Mesodermal cell (in vitro differentiated cells): ENCODE measurements around the gene KAZN.

Experiments
- H3K27ac ChIP-seq: 2 replicates; pipeline ENCODE4 v1.7.0; 2013; ENCODE audit warnings: mild to moderate bottlenecking, low read depth, low read length, moderate library complexity; ENCODE audit not compliant: severe bottlenecking
- H3K36me3 ChIP-seq: 2 replicates; pipeline ENCODE4 v1.7.1; 2013; ENCODE audit warnings: mild to moderate bottlenecking, low read length, moderate library complexity; ENCODE audit not compliant: control insufficient read depth, insufficient read depth
- H3K4me1 ChIP-seq: one replicate; pipeline ENCODE4 v1.7.1; 2013; ENCODE audit warnings: mild to moderate bottlenecking, low read length; ENCODE audit not compliant: insufficient read depth, control insufficient read depth, poor library complexity, severe bottlenecking
- H3K4me3 ChIP-seq: 2 replicates; pipeline ENCODE4 v1.7.0; 2013; ENCODE audit warnings: low read length, control low read depth, mild to moderate bottlenecking; ENCODE audit not compliant: insufficient read depth, poor library complexity, severe bottlenecking; ENCODE audit errors: extremely low read depth
- H3K9me3 ChIP-seq: 2 replicates; pipeline ENCODE4 v1.7.1; 2013; ENCODE audit warnings: mild to moderate bottlenecking, low read length, moderate library complexity; ENCODE audit not compliant: control insufficient read depth
- WGBS, 2 experiments: methylation state at CpG; one replicate each; pipeline ENCODE4 v1.1.5; 2013; ENCODE audit warnings: missing lambda C conversion rate in 2 of 2; ENCODE audit not compliant: insufficient coverage in 2 of 2; 5-methylcytosine and 5-hydroxymethylcytosine counted together

KAZN gene

DNA sequence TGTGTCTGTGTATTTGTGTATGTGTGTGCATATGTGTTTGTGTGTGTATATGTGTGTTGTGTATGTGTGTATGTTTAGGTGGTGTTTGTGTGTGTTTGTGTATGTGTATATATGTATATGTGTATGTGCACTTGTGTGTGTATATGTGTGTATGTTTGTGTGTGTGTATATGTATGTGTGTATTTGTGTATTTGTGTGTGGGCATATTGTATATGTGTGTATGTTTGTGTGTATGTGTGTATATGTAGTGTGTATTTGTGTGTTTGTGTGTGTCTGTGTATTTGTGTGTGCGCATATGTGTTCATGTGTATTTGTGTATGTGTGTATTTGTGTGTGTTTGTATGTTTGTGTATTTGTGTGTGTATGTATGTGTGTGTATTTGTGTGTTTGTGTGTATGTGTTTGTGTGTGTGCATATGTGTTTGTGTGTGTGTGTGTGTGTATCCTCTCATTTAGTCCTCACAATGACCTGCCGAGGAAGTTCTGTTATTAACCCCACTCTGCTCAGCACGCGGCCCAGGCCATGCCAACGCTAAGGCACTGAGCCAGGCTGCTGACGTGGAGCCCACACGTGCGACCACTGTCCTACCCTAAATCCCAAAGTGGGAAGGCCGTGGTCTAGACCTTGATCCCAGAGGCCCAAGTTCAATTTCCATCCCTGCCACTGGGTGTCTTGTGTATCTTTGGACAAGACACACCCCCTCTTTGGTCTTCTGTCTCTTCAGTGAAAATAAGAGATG is 511.8 kb downstream of the KAZN start:
- Histone ChIP-seq H3K9me3 (no peaks in the 10 kb centered on the region), H3K27ac (no peak overlapping the region), H3K4me1 (peaks cover 2% of the 10 kb centered on the region), H3K4me3 (no peak overlapping the region), H3K36me3 (no peaks in the 10 kb centered on the region)
- WGBS, 2 experiments: 94 to 95% methylated on average over 7 to 8 of the region's 9 CpGs

GRCh38 chr1:15110867-15111230 is 512.4 kb downstream of the KAZN start:
- Histone ChIP-seq H3K36me3 (no peaks in the 10 kb centered on the region), H3K9me3 (no peaks in the 10 kb centered on the region), H3K4me1 (peaks cover 2% of the 10 kb centered on the region), H3K27ac (no peak overlapping the region), H3K4me3 (no peak overlapping the region)
- 57 to 80% methylated on average over 1 of the region's 2 CpGs for WGBS, 2 experiments

GRCh38 chr1:15113146-15113545 is 514.7 kb downstream of the KAZN start:
- Histone ChIP-seq H3K27ac (no peak overlapping the region), H3K9me3 (no peaks in the 10 kb centered on the region), H3K4me1 (peaks cover 2% of the 10 kb centered on the region), H3K36me3 (no peaks in the 10 kb centered on the region), H3K4me3 (no peak overlapping the region)
- 93% methylated on average over 5 of the region's 5 CpGs; no CpG with 5 or more reads in 1 of the 2 experiments for WGBS, 2 experiments

- no peaks in the 10 kb centered on the region for H3K36me3 ChIP-seq
- WGBS, 2 experiments: 87 to 91% methylated on average over 13 of the region's 13 CpGs
- H3K27ac ChIP-seq: no peak overlapping the region
- H3K9me3 ChIP-seq: no peaks in the 10 kb centered on the region
- peaks cover 2% of the 10 kb centered on the region for H3K4me1 ChIP-seq
- no peak overlapping the region for H3K4me3 ChIP-seq
Measured at GRCh38 chr1:15114884-15115283, 516.4 kb downstream of the KAZN start.

- H3K27ac ChIP-seq: no peak overlapping the region
- H3K36me3 ChIP-seq: no peaks in the 10 kb centered on the region
- H3K9me3 ChIP-seq: no peaks in the 10 kb centered on the region
- 91 to 94% methylated on average over 11 to 12 of the region's 15 CpGs for WGBS, 2 experiments
- H3K4me1 ChIP-seq: peaks cover 2% of the 10 kb centered on the region
- H3K4me3 ChIP-seq: no peak overlapping the region
Measured at GRCh38 chr1:15115542-15116330, 517.3 kb downstream of the KAZN start.

GRCh38 chr1:15116966-15117365 is 518.5 kb downstream of the KAZN start:
- H3K4me1 ChIP-seq: peaks cover 2% of the 10 kb centered on the region
- no peaks in the 10 kb centered on the region for H3K36me3 ChIP-seq
- 81 to 86% methylated on average over 5 of the region's 5 CpGs for WGBS, 2 experiments
- no peaks in the 10 kb centered on the region for H3K9me3 ChIP-seq
- no peak overlapping the region for H3K27ac ChIP-seq
- H3K4me3 ChIP-seq: no peak overlapping the region

DNA sequence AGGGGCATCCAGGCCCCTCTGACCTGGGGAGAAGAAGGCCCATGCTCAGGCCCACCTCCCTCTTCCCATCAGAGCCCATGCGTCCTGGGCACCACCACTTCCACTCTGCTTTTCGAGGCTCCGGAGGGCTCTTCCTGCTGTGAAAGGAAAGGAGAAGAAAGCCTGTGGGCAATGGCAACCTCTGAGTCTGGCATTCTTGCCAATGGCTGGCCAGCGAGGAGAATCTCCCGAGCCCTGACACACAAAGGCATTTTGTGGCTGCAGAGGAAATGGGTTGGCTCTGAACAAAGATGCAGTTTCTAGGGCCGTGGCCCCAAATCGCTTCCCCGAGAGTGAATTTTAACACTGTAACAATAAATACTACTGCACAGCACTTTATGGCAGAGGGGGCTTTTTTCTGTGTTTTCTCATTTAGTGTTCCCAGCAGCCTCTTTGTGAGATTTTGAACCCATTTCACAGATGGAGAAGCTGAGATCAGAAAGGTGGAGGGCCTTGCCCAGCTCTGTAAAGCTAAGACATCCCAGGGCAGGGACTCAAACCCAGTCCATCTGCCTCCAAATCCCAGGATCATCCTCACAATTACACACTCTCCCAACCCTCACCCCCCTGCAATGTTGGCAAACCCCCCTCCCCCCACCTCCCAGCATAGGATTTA is 519.3 kb downstream of the KAZN start:
- WGBS, 2 experiments: 77 to 93% methylated on average over 5 to 7 of the region's 8 CpGs
- Histone ChIP-seq H3K4me1 (no peaks in the 10 kb centered on the region), H3K4me3 (no peak overlapping the region), H3K36me3 (no peaks in the 10 kb centered on the region), H3K9me3 (no peaks in the 10 kb centered on the region), H3K27ac (no peak overlapping the region)

DNA sequence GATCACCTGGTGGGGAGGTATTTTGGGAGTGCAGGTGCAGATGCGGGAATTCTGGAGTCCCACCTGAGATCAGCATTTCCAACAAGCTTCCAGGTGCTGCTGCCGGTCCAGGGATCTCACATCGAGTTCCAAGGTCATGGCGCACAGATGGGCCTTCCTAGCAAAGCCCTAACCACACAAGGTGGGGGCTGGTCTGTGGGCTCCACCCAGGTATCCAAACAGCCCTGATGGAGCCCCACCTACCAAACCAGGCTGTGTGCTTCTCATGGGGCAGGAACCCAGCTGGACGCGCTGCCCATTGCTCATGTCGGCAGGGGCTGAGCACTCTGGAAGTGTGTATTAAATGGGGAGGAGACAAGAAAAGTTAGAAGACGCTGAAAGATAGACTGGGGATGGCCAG is 520.1 kb downstream of the KAZN start:
- Histone ChIP-seq H3K4me3 (no peak overlapping the region), H3K9me3 (no peaks in the 10 kb centered on the region)
- 87 to 97% methylated on average over 5 to 6 of the region's 8 CpGs for WGBS, 2 experiments

DNA sequence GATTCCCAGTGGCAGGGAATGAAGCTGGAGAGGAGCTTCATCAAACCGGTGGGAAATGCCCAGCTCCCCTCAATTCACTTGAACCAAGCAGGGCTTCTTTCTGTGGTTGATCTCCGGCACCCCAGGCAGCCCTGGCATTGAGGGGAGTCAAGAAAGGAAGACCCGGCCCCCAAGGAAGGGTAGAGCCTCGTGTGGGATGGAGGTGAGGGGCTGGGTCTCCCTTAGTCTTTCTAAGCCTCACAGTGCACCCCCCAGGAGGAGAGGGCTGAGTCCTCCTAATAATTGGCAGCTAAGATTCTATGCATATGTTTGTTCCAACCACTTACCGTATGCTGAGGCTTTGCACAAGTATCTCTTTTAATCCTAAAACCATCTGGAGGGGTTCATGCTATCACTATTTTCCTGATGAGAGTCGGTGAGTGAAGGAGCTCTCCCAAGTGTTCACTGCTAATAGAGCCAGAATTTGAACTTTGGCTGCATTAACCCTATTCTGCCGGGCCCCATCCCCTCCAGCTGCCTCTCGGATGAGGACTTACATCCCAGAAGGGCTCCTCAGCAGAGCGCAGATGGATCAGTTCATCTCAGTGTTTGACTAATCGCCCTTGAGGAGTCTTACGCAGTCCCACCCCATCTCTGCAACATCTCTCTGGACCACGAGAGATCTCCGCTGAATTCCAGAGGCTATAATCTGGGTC is 521.9 kb downstream of the KAZN start:
- H3K9me3 ChIP-seq: no peaks in the 10 kb centered on the region
- no peaks in the 10 kb centered on the region for H3K4me1 ChIP-seq
- H3K27ac ChIP-seq: no peak overlapping the region
- WGBS, 2 experiments: 89 to 95% methylated on average over 9 to 10 of the region's 13 CpGs
- no peak overlapping the region for H3K4me3 ChIP-seq
- H3K36me3 ChIP-seq: no peaks in the 10 kb centered on the region

More for the DNA sequence above, 520.1 kb downstream of the KAZN start:
- no peaks in the 10 kb centered on the region for H3K4me1 ChIP-seq
- no peaks in the 10 kb centered on the region for H3K36me3 ChIP-seq
- no peak overlapping the region for H3K27ac ChIP-seq

DNA sequence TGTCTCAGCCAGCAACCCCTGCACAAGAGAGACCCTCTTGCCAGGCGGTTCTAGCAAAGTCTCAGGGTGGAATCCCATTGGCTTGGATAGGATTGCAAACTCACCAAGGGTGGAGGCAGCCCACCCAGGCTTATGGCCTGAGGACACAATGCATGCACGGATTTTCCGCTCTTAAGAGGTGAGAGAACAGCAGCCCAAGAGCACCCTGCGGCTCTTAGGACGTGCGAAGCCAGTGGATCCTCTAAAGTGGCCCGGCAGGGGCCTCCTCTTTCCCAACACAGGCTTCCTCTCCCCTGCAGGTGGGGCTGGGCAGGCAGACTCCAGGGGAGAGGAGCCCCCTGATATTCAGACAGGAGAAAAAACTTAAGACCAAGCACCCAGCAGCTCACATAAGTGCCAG is 523.8 kb downstream of the KAZN start:
- Histone ChIP-seq H3K9me3 (no peaks in the 10 kb centered on the region), H3K36me3 (no peaks in the 10 kb centered on the region), H3K27ac (no peak overlapping the region), H3K4me1 (no peaks in the 10 kb centered on the region), H3K4me3 (no peak overlapping the region)
- 70 to 75% methylated on average over 6 to 7 of the region's 7 CpGs for WGBS, 2 experiments
